Measurements from ENCODE around the gene PDIA4. TPM values are rescaled to one million over a fixed set of nuclear protein-coding genes. Genes with fewer than 3 reads are reported as not detected.
"Not testable (repeated sequence)": the region's sequence is repeated elsewhere in the genome, so short reads cannot be mapped to it uniquely, and the experiment has no call there.

Gene PDIA4
- total RNA-seq, 4 donors from 2014 or later: 35.9 to 55.9 (median 47.9) TPM

- no peak overlapping the region for H3K4me3 ChIP-seq (ENCODE audit: low read depth, poor library complexity, severe bottlenecking)
- 78 to 81% methylated on average over 36 to 42 of the region's 46 CpGs for WGBS, 2 donors
- intact Hi-C loops (cut with DNase I; ENCODE audit: low total_unique reads): no loop called here
- TF ChIP-seq POLR2A (IDR thresholded peaks at IDR 0.05) (no peak), CTCF (IDR thresholded peaks at IDR 0.05) (no peak)
- no peak for DNase-seq (ENCODE audit: low spot score in 2 of 2)
Observed at GRCh38 chr7:149071641-149072437, 43.5 kb upstream of the PDIA4 start.

DNA sequence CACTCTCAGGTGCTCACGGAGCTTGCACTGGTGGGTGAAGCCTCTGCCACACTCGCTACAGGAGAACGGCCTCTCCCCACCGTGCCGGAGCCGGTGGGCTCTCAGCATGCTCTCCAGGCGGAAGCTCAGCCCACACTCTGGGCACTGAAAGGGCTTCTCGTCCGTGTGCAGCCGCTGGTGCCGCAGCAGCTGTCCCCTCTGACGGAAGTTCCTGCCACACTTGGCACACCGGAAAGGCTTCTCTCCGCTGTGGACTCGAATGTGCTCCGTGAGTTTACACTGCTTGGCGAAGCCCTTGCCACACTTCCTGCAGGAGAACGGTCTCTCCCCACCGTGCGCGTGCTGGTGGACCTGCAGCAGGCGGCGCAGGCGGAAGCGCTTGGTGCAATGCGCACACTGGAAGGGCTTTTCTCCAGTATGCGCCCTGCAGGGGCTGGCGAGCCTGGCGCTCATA, 42.9 kb upstream of the PDIA4 start:
- no peak for TF ChIP-seq CTCF (IDR thresholded peaks at IDR 0.05)
- TF ChIP-seq POLR2A (IDR thresholded peaks at IDR 0.05): no peak
- H3K4me3 ChIP-seq (ENCODE audit: low read depth, poor library complexity, severe bottlenecking): no peak overlapping the region
- intact Hi-C loops (cut with DNase I; ENCODE audit: low total_unique reads): no loop called here
- WGBS, 2 donors: 95 to 97% methylated on average over 25 to 29 of the region's 29 CpGs
- DNase-seq (ENCODE audit: low spot score in 2 of 2): no peak

DNA sequence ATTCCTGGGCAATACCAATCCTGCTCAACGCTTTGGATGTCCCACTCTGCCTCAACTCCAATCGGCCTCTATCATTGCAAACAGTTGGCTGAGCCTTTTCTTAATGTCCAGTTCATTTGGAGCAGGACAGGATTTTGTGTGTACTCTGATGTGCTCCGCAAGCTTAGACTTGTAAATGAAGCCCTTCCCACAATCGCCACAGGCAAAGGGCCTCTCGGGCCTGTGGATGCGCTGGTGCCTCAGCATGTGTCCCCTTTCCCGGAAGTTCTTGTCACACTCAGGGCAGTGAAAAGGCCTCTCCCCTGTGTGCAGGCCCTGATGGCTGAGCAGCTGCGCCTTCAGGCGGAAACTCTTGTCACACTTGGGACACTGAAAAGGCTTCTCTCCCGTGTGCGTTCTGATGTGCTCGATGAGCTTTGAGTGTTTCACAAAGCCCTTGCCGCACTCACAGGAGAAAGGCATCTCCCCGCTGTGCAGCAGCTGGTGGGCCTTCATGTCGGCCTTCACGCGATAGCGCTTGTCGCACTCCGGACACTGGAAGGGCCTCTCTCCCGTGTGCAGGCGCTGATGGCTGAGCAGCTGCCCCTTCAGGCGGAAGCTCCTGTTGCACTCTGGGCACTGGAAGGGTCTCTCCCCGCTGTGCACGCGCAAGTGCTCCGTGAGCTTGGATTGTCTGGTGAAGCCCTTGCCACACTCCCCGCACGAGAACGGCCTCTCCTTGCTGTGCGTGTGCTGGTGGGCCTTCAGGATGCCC, 42.2 kb upstream of the PDIA4 start:
- no peak overlapping the region for H3K4me3 ChIP-seq (ENCODE audit: low read depth, poor library complexity, severe bottlenecking)
- 93 to 96% methylated on average over 23 to 26 of the region's 31 CpGs for WGBS, 2 donors
- no peak for TF ChIP-seq CTCF (IDR thresholded peaks at IDR 0.05)
- no peak for DNase-seq (ENCODE audit: low spot score in 2 of 2)
- intact Hi-C loops (cut with DNase I; ENCODE audit: low total_unique reads): no loop called here

- 55 to 60% methylated on average over 4 of the region's 4 CpGs for WGBS, 2 donors
- H3K4me3 ChIP-seq (ENCODE audit: low read depth, poor library complexity, severe bottlenecking): no peak overlapping the region
- DNase-seq (ENCODE audit: low spot score in 2 of 2): no peak
- intact Hi-C loops (cut with DNase I; ENCODE audit: low total_unique reads): loop anchor here (10.0 kb wide), 1 partner anchor 63 kb away; no protein-coding TSS in a partner anchor
- TF ChIP-seq CTCF (IDR thresholded peaks at IDR 0.05): no peak
- no peak for TF ChIP-seq POLR2A (IDR thresholded peaks at IDR 0.05)
Observed at GRCh38 chr7:149067869-149068268, 39.6 kb upstream of the PDIA4 start.

- no peak overlapping the region for H3K4me3 ChIP-seq (ENCODE audit: low read depth, poor library complexity, severe bottlenecking)
- no peak for DNase-seq (ENCODE audit: low spot score in 2 of 2)
- intact Hi-C loops (cut with DNase I; ENCODE audit: low total_unique reads): loop anchor here (10.0 kb wide), 1 partner anchor 59 kb away; no protein-coding TSS in a partner anchor
- TF ChIP-seq POLR2A (IDR thresholded peaks at IDR 0.05) (no peak), CTCF (IDR thresholded peaks at IDR 0.05) (no peak)
Observed at GRCh38 chr7:149063476-149063875, 35.2 kb upstream of the PDIA4 start.

GRCh38 chr7:149062217-149062899, 34.1 kb upstream of the PDIA4 start:
- intact Hi-C loops (cut with DNase I; ENCODE audit: low total_unique reads): loop anchor here (10.0 kb wide), 1 partner anchor 58 kb away; no protein-coding TSS in a partner anchor
- WGBS, 2 donors: 86 to 89% methylated on average over 10 of the region's 10 CpGs
- not testable (repeated sequence) for DNase-seq (ENCODE audit: low spot score in 2 of 2); H3K4me3 ChIP-seq (ENCODE audit: low read depth, poor library complexity, severe bottlenecking)
